T47D (cell line): Measurements from ENCODE around the gene MYT1.

Experiments
- DNase-seq, 2 experiments: peaks; one replicate each; pipeline versions ENCODE4 v3.0.0 to v3.0.0-alpha.2; 2011 to 2012; ENCODE audit warnings: low read depth in 1 of 2, low spot score in 1 of 2
- JUND ChIP-seq: IDR thresholded peaks from 2 replicates; pipeline ENCODE4 v1.6.1; 2012; ENCODE audit warnings: low read depth
- in situ Hi-C: cut with HindIII; loops from 2 replicates; pipeline ENCODE4 v1.10.0; 2016; ENCODE audit warnings: low sequenced_read_pairs, low pct_unique_long_range_greater_than_20kb

Gene MYT1

GRCh38 chr20:64153410-64153809, 10.8 kb upstream of the MYT1 start:
- in situ Hi-C loops, result no loop called here
- DNase-seq, result no peak
- no peak for TF ChIP-seq JUND

GRCh38 chr20:64153861-64154589, 10.2 kb upstream of the MYT1 start:
- no peak for DNase-seq
- in situ Hi-C loops, result no loop called here
- TF ChIP-seq JUND, result no peak

GRCh38 chr20:64154590-64155257, 9.5 kb upstream of the MYT1 start:
- no peak for DNase-seq
- TF ChIP-seq JUND, result no peak
- in situ Hi-C loops, result no loop called here

- DNase-seq, result peak in 1 of 2 experiments; percentile 49
- TF ChIP-seq JUND, result no peak
- in situ Hi-C loops, result no loop called here
Observed at GRCh38 chr20:64155258-64156135, 8.8 kb upstream of the MYT1 start.

GRCh38 chr20:64156136-64156885, 7.9 kb upstream of the MYT1 start:
- no peak for DNase-seq
- in situ Hi-C loops, result no loop called here
- no peak for TF ChIP-seq JUND

- TF ChIP-seq JUND, result no peak
- no peak for DNase-seq
- in situ Hi-C loops, result no loop called here
Observed at GRCh38 chr20:64156886-64157875, 7.1 kb upstream of the MYT1 start.

- DNase-seq, result no peak
- in situ Hi-C loops, result no loop called here
Observed at GRCh38 chr20:64157878-64158277, 6.4 kb upstream of the MYT1 start.

GRCh38 chr20:64158346-64159285, 5.6 kb upstream of the MYT1 start:
- TF ChIP-seq JUND, result no peak
- in situ Hi-C loops, result no loop called here
- no peak for DNase-seq

More at GRCh38 chr20:64157878-64158277, 6.4 kb upstream of the MYT1 start:
- no peak for TF ChIP-seq JUND

GRCh38 chr20:64159286-64159680, 5.0 kb upstream of the MYT1 start:
- in situ Hi-C loops, result no loop called here
- no peak for TF ChIP-seq JUND
- DNase-seq, result no peak

GRCh38 chr20:64159711-64160110, 4.5 kb upstream of the MYT1 start:
- no peak for DNase-seq
- in situ Hi-C loops, result no loop called here
- no peak for TF ChIP-seq JUND

- TF ChIP-seq JUND, result no peak
- no peak for DNase-seq
- in situ Hi-C loops, result no loop called here
Observed at GRCh38 chr20:64160118-64160517, 4.1 kb upstream of the MYT1 start.
